GM19351 (cell line): ENCODE results near the gene SRRM2.

ENCODE experiments used
- ATAC-seq: cut with Tn5 transposase; IDR thresholded peaks from one replicate; pipeline ENCODE4 v1.9.1; 2021; ENCODE audit warnings: mild to moderate bottlenecking, moderate library complexity; ENCODE audit not compliant: unreplicated experiment

The SRRM2 gene

DNA sequence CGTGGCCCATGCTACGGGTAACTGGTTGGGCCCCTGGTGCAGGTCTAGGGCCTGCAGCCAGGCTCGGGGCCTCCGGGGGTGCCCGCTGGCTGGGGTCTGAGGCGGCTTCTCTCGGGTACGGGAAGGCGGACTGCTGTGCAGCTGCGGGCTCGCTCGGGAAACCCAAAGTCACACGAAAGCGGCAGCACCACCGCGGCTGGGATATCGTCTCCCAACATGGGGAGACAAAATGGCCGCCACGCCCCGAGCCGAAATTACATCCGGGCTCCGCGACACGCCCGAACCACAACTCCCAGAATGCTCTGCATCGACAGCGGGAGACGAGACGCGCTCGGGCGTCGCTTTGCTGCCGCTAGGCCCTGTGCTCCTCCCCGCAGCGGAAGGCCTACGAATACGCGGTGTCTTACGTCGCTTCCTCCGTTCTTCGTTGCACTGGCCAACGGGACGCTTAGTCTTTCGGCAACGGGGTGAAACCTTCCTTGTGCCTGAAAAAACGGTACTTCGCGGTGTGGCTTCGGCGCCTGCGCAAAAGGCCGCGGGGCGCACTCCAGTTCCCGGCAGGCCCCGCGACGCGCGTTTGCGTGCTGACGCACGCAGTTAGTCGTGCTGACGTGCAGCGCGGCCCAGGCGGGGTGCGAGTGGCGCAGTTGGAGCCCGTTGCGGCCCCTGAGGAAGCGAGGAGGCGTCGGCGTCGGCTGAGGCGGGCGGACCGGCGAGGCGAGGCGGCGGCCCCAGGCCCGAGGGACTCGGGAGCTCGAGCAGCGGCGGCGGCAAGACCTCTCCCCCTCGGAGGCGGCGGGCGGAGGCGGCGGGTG is at the start of gene SRRM2:
TSS of gene SRRM2 (plus strand) at position 604 of the 815 bp plus-strand sequence. CDS start 3,727 bp downstream, outside the sequence.
- peak; percentile 81 for ATAC-seq

DNA sequence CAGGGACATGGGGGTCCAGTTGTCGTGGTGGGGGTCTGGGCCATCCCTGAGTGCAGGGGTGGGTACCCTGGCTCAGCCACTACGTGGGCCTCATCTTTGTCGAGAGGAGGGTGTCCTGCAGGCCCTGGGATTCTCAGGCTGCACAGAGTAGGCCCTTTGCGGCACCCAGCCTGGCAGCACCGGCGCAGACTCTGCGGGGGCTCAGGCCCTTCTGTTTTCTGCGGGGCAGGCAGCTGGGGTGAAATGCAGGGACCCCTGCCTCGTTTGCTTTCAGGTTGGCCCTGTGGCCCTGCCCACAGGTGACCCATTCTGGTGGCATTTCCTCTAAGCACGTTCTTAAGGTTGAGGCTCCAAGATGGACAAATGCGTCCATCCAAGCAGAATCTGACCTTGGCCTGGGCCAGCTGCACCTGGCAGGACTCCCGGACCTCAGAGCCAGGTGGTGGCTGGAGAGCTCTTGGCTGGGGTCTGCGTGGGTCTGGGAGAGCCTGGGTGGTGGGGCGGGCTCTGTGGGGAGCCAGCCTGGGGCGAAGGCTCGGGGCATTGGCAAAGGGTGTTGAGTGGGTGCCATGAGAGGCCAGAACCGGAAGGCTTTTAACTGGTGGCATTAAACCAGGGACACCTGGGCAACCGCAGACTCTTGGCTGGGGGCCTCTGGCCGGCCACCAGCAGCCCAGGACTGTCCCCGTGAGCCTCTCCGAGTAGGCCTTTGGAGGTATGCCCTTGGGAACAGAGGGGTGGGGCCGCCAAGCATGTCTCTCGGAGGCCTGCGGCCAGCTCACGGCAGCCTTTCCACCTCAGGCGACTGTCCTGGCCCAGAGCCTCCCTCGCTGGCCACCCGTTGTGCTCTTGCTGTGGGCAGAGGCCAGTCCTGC is 49.3 kb upstream of the SRRM2 start:
- no peak for ATAC-seq

DNA sequence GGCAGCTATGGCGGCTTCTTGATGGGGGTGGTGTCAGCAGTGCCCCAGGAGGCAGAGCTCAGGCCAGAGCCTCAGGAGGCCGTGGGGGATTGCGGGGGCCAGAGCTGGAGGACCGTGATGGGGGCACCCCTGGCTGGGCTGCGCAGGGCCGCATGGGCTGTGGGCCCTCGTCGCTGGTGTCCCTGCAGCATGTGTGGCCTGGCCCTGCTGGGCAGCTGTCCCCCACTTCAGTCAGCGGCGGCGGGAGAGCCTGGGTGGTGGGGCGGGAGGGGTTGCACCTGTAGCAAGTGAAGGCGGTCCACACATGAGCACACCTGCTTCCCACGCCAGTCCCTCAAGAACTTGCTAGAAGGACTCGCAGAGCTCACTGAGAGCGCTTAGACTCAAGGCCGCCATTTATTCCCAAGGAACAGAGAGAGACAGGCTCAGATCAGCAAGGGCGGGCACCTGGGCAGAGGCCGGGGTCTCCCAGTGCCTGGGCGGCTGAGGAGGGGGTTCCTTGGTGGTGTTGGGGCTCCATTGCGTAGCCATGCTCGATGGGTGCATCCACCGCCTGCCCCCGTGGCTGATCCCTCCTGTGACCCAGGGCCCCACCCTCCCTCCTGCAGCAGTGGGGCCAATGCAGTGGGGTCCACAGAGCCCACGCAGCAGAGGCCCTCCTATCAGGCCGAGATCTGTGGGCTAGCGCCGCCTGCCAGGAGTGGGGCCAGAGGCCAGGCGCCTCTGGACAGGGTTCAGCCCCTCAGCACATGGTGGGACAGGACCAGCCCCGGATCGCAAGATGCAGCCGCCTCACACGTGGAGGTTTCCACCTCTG is 48.1 kb upstream of the SRRM2 start:
- no peak for ATAC-seq

DNA sequence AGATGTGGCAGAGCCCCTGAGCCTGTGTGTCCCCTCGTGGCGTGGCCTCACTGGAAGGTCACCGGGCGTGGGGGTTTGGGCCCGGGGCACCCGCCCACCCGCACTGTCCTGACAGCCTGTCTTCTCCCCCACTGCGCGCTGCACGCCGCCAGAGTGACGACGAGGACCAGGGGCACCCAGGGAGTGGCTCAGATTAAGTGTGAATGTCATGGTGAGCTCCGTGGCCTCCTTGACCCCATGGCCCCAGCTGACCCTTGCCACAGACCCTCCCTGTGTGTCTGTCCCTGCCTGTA is 47.5 kb upstream of the SRRM2 start:
- ATAC-seq: no peak

DNA sequence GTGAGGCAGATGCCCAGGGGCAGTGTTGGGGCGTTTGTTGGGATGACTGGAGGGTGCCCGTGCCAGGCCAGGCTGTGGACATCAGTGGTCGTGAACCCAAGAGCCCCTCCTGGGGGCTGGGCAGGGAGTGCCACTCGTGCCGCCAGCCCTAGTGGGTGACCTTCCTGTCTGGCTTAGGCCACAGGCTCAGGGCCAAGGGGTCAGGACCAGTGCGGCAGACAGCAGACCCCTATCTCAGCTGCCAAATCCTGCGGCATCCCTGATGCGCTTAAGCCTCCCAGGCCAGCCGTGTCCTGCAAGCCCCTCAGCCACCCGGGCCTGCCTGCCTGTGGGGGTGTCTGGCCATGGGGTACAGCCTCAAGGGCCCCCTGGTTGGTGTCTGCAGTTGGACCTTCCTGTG is 47.1 kb upstream of the SRRM2 start:
- ATAC-seq: no peak

DNA sequence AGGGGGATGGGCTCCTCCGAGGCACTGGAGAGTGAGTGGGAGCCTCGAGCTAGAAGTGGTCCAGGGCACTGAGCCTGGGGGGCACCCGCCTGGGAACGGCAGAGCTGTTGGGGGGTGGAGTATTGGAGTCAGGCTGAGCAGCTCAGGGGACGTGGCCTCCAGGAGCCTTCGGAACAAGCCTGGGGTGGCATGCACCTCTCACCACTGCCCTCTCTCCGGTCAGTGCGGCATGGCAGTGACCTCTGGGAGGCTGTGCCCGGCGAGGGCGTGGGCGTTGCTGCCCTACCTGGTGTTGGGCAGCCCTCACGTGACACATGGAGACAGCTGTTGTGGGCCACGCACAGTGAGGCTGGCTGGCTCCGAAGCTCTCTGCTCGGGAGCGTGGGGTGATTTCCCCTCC is 46.4 kb upstream of the SRRM2 start:
- no peak for ATAC-seq

DNA sequence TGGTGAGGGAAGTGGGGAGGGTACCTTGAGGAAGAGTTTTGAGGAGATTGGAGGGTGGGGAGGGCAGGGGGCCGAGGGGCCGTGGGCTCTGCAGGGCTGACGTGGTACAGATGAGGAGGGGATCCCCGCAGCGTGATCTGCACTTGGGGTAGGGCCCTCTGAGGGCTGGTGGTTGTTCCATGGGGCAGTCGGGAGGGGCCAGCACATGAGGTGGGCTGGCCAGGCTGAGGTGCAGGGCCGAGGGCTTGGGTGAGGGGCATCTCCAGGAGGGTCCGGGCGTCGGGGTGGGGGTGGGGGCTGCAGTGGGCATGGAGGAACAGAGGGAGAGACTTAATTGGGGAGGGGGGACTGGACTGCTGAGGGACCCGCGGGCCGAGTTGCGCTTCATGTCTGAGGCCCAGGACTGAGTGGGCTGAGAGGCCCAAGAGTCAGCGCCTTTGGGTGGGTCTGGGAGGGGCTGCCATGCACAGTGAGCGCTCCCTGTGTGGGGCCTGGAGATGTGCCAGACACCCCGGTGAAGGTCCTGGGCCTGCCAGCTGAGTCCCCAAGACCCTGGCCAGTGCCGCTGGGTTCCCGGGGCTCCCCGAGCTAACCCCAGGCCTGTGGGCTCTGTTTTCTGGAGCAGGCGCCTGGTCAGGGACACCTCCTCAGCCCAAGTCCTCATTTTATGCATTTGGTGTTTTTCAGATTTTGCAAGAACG is 45.7 kb upstream of the SRRM2 start:
- no peak for ATAC-seq

DNA sequence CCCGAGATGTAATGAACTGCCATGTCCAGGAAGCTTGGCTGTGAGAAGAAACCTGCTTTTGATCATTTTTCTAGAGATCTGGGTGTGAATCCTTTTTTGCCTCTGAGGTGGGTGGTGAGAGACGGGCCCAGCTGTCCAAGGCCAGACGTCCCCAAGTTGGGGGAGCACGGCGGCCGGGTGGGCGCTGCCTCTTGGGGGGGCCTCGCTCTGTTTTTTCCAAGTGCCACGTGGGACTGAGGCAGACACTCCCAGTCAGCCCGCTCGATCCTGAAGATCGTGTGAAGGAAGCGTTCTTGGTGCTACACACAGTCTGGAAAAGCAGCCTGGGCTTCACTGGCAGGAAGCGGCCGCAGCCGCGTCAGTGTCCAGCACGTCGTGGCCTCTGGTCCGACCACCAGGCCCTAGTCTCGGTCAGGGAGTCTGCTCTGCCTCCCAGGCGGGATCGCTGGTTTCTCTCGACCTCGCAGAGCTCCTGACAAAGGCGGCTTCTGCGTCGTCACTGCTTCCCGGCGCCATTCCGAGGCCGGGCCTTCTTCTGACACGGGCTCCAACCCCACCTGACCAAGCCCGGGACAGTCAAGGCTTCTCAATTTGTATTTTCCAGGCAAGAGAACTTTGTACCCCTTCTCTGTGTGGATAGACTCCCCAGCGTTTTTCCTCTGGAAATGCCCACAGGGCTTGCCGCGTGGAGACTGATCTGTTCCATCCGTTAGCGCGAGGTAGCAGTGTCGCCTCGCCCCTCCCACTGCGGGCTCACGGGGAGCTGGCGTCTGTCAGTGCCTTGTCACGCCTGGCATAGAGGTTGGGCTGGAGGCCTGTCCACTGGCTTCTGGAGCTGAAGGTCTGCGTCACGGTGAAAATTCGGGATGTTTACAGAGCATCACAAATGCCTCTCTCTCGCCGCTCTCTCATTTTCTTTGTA is 44.8 kb upstream of the SRRM2 start:
- ATAC-seq: no peak

DNA sequence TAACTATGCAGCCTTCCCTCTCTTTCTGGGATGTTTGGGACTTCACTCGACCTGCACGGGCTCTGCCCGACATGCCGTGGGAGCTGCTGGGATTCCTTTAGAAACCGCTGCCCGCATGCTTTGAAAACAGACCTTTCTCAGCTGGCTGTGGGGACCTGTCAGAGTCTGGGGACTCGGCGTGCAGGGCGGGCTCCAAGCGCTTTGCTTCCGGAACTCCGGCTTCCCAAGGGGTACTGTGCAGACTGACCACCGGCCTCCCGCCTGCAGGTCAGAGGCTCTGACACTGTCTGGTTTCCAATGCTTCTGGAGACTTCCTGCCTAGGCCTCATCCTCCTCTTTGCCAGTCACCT is 44.2 kb upstream of the SRRM2 start:
- ATAC-seq: no peak

DNA sequence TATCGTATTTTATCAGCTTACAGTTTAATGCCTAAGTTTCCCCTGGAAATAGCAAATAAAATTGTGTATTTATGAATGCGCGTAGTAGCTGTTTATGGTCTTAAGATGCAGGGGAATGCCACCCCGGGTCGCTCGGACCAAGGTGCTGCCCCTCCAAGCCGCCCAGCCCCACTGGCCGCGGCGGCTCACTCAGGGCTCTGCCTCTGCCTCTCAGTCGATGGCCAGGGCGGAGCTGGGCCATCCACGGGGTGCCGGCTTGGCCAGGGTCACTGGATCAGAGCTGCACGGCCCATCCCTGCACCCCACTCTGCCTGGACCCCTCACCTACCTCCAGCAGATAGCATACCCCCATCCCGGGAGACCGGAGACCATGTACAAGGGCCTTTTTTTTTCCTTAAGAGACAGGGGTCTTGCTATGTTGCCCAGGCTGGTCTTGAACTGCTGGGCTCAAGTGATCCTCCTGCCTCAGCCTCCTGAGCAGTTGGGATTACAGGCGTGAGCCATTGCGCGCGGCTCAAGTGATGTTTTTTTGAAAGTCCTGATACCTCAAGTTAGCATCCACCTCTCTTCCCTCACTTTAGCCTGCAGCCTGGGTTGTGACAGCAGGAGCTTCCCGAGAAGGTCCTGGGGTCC is 43.4 kb upstream of the SRRM2 start:
- no peak for ATAC-seq

DNA sequence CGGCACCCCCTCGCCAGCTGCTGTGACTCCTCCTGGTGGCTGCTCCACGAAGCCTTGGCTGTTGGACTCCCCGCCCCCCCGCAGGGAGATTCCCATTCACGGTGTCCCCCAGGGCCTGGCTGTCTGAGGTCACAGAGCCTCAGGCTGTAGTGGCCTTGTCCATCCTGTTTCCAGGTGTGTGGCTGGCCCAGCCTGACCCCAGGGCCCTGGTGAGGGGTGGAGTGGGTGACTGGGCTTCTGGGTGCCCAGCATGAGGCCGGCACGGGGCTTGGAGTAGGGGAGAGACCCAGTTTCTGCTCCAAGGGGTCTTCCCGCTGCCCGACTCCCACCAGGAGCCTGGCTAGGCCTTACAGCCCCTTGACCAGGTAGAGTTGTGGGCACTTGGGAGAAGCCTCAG is 42.9 kb upstream of the SRRM2 start:
- no peak for ATAC-seq

DNA sequence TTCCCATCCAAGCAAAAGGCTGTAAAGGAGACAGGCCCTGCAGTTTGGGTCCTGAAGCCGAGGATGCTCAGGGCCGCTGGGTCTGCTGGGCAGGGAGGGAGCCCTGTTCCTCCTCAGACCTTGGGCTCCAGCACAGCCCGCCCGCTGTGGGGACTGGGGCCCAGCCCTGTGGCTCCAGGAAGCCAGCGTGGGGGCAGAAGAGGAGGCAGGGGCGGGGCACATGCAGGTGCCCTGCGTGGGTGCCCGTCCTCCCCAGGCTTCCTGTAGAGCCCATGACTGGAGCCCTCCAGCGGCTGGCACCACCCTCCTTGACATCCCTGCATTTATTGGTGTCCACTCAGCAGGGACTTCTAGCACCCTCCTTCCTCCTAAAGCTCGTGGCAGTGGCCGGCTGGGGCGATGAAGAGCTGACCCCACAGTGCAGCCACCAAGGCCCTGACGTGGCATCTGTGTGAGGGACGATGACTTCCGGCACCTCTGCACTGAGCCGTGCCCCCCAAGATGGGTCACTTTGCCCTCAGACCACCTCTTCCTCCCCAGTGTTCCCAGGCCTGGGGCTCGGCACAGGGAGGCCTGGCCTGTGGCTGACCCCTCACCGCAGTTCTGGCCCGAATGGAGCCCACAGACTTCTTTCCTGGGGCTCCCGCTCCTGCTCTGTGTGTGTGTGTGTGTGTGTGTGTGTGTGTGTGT is 42.3 kb upstream of the SRRM2 start:
- ATAC-seq: no peak

DNA sequence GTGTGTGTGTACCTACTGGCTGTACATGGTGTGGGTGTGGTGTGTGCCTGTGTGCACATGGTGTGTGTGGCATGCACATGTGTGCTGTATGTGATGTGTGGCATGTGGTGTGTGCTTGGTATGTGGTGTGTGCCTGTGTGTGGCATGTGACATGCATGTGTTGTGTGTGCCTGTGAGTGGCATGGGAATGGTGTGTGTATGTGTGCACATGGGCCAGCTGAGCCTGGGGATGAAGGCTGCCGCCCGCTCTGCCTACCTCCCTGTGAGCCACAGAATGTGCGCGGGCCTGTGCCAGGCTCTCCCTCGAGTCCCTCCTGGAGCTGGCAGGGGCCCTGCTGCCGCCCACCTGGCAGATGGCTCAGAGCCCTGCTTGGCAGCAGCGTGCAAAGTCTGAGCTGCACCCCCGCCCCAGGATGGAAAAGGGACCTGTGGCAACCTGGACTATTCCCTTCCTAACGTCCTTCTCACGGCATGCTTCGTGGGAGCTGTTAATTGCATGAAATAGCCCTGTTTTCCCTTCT is 41.7 kb upstream of the SRRM2 start:
- ATAC-seq: no peak

DNA sequence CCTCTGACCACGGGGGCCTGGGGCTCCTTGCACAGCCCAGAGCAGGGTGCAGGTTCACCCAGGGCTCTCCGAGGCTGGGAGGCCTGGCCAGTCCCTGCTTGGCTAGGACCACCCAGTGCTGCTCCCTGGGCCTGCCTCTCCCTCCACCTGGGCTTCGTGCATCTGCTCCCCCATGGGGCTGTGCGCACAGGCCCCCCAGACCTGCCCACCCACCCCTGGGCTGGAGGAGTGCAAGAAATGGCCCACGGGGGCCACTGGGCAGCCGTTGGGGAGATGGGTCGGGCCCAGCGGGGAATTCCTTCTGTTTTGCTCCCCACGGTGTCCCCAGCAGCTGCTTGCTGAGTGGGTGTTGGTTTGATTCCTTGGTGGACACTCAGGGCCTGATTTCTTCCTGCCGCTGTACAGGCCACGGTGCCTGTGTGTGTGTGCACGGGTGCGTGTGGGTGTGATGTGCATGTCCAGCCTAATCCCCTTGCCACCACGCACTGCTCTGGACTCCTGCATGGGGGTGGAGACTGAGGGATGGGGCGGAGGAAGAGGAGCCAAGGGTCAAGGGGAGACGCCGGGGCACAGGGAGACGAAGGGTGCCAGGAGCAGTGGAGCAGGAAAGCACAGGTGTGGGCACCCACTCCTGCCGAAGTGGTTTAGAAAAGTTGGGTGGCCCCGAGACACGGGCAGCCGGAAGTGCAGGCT is 40.9 kb upstream of the SRRM2 start:
- no peak for ATAC-seq

DNA sequence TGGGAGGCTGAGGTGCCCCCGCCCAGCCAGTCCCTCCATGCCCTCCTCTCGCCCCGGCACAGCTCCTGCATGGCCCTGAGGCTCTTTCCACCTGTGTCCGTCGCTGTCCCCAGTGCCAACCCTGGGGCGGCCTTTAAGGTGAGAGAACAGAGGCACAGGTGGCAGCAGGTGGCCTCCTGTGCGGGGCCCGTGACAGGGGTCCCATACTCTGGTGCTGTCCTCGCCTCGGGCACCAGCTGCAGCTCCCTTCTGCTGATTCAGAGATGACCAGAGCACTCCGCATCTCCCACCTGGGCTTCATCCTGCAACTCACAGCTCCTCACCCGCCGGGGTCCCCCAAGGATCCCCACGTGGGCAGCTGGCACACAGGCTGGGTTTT is 40.4 kb upstream of the SRRM2 start:
- ATAC-seq: no peak

DNA sequence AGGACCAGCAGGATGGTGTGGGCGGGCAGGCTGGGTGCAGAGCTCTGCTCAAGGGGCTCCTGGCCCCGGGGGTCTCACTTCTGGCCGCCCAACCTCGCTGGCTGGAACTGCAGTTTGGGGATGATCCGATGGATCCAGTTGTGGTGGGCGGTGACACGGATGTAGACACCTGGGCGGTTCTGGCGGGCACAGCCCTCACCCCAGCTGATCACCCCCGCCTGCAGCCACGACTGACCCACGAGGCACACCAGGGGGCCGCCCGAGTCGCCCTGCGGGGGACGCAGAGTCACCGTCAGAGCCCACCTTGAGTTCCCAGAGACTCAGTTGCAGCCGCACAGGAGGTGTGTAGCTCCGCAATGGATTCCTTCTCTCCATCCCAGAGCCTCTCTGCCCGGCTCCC is 39.9 kb upstream of the SRRM2 start:
- no peak for ATAC-seq

DNA sequence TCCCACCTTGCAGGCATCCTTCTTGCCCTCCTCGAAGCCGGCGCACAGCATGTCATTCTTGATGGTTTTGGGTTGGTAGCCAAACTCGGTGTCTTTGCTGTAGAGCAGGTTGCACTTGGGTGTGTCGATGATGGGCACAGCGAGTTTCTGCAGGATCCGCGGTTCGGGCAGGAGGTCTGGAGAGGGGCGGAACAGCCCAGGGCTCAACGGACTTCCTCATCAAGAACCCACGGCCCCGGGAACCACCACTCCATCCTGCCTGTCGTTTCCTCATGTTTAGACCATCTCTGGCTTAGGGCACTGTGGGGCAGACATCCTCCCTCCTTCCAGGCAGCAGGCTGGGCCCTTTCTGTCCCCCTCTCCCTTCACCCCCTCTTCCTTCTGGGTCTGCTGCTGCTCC is 38.9 kb upstream of the SRRM2 start:
- no peak for ATAC-seq
